CD4-positive, alpha-beta T cell treated with Interleukin-6 for 4 hours (primary cell): ENCODE data around the gene MAPT.

Experiments used
- DNase-seq: peaks from one replicate; pipeline ENCODE4 v3.0.0-alpha.2; 2020; ENCODE audit warnings: mixed read lengths

MAPT gene

DNA sequence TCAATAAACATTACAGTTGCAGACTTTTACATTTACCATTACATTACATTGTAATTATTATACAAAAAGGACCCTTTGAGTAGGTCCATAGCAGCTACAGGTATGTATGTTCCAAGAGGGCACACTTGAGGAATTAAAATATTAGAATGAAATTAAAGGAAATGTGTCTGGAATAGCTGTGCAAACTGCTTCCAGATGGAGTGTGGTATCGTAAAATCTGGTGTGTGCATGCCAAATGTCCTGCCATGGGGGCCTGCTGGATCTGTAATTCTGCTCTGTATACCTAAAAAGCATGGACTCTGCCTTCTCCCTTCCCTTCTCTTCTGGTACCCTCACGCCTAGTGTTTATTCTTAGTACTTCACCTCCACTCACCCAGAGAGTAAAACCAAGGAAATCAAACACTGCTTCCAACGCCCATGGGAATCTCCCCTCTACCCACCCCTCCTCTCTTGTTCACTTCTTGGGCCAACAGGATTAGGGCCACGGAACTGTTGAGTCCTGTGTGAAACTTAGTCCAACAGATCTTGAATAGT lies 143.4 kb downstream of the MAPT start:
- DNase-seq: no peak

- no peak for DNase-seq
These were observed 144.1 kb downstream of the MAPT start for GRCh38 chr17:46038414-46038813.

DNA sequence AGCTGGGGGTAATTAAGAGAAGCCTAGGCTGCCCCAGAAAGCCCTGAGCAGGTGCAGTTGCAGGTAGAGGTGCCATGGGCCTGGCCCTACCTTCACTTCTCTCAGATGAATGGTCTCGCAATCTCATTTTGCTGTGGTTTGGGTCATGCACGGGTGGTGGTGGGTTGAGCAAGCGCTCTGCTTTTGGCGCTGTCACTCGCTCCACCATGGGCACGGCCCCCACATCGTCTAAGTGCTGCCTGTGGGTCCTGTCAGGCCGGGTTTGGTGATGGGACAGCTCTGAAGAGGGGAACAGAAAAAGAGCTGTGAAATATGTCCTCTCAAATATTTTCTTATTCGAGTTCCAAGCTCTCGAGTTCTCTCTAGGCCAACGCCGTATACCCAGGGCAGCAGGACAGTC lies 144.6 kb downstream of the MAPT start:
- DNase-seq: no peak

DNA sequence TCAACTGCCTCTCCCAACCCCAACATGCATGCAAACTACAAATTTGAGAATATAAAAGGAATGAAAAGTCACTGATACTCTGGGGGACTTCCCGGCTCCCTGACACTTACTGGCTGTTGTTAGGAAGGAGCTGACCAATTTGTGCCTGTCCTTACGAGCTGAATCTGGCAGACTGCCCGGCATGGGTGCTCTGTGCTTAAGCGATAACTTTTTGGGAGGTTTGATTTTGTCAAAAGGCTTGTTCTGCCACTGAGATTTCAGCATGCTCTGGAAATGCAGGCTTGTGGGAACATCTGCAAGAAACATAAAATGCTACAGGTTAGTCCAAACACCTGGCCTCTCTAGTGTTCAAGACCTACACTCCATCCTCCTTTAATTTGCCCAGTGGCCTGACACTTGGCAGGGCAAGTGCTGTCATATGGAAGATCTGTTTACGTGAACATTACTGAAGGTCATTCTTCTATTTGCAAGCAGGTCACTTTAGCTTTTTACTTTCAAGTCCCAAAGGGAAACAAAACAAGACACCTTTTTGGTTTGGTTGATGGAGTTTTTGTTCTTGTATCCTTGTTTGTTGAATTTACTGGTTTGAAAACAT lies 145.3 kb downstream of the MAPT start:
- no peak for DNase-seq

DNA sequence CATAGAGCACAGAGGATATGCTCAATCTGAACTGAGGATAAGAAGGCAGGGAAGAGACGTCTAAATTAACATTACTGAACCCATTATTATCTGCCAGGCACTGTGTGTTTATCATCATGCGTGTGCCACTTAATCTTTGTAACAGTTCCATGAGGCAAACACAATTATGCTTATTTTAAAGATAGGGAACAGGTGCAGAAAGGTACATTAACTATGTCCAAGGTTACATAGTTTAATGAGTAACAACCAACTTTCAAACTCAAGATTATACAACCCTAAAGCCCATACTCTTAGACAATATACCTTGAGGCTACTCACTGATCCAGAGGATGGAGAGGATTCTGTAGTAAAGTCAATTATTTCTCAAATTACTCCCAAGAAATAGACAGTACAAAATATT lies 147.9 kb downstream of the MAPT start:
- no peak for DNase-seq

- no peak for DNase-seq
These were observed 148.6 kb downstream of the MAPT start for GRCh38 chr17:46042925-46043324.

DNA sequence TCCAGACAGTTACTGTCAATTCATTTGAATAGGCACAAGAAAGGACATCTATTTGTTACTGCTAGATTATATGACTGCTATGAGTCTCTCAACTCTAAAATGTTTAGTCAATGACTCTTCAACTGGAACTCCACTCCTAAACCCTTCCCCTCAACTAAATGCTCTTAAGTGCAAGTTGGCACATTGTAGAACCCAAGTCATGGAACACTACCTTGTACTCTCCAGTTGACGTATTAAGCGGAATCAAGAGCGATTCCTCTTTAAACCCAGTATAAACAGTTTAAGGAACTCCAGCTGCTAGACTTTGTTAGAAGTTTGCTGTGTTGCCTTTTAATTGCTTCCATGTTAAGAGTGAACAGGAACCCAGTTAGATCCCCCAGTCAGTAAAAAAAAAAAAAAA lies 149.3 kb downstream of the MAPT start:
- no peak for DNase-seq

GRCh38 chr17:46044286-46044928 lies 150.1 kb downstream of the MAPT start:
- peak; percentile 72 for DNase-seq

DNA sequence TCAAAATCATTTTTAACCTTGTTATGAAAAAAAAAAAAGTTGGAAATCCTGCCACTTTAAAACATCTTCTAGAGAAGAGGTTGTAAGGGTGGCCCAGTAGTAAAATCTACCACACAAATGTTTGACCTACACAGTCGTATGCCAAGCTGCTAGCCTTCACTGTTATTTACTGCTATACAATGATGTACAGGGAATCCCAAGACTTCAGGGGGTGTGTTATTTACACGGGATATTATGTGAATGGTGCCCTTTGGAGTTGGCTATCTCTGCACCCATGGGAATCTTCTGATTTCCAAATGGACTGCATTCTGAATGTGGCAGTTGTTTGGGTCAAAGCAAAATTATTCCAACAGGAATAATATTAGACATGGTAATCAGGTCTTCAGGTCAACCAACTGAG lies 150.6 kb downstream of the MAPT start:
- no peak for DNase-seq

DNA sequence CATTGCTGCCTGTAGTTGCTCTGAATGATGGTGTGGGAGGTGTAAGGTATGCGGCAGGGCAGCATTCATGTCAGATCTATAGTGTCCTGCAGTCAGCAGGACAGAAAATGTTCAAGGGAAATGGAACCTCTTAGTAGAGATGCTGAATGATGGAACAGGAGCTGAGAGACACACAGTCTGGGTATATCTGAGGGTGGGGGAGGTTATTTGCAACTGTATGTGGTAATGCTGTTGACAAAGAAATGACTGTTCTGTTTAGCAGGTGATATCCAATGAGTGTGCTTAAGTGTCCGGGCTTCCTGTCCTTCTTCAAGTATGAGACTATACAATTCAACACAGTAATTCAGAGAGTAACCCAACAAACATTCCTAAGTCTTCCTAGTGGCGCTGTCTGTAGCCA lies 151.3 kb downstream of the MAPT start:
- no peak for DNase-seq

DNA sequence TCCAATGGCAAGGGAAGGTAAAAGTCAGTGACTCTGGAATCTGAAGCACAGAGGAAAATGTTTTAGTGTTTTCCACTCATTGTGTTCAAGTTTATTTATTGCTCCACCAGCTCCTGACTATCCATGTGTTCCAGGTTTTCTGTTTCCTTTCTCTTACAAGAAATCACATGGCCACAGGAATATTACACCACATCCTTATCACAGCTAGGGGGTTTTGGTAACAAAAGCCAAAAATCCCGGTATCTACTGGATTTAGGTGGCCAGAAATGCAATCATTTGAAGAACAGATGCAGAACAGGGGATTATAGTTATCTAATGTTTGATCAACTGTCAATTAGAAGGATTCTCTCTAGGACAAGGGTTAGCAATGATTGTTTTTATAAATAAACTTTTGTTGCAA lies 152.6 kb downstream of the MAPT start:
- DNase-seq: no peak

DNA sequence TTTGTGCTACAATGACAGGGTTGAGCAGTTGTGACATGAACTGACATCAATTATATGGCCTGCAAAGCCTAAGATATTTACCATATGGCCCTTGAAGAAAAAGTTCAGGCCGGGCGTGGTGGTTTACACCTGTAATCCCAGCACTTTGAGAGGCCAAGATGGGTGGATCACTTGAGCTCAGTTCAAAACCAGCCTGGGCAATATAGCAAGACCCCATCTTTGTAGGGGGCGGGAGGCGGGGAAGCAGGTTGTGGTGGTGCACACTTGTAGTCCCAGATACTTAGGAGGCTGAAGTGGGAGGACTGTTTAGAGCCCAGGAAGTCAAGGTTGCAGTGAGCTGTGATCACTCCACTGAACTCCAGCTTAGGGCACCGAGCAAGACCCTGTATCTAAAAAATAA lies 153.0 kb downstream of the MAPT start:
- no peak for DNase-seq

DNA sequence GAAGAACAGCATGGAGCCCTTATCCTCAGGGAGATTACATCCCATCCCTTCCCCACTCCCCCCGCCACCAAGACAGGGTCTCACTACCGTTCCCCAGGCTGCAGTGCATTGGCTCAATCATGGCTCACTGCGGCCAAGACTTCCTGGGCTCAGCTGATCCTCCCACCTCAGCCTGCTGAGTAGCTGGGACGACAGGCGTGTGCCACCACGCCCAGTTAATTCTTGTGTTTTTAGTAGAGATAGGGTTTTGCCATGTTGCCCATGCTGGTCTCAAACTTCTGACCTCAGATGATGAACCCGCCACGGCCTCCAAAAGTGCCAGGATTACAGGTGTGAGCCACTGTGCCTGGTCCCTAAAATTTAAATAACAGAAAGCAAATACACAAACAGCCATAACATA lies 153.5 kb downstream of the MAPT start:
- no peak for DNase-seq

DNA sequence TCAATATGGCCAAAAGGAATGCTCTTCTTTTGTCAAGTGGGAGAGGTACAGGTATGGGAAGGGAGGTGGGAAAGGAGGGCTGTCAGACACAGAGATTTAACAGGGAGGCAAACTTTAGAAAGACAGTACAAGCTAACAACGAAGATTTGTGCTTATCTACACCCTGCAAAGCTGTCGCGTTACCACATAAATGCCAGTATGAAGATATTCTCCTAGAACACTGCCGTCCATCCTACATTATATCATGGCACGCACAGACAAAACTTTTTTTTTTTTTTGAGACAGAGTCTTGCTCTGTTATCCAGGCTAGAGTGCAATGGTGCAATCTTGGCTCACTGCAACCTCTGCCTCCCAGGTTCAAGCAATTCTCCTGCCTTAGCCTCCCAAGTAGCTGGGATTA lies 155.3 kb downstream of the MAPT start:
- DNase-seq: no peak

GRCh38 chr17:46053911-46054534 lies 159.7 kb downstream of the MAPT start:
- no peak for DNase-seq

DNA sequence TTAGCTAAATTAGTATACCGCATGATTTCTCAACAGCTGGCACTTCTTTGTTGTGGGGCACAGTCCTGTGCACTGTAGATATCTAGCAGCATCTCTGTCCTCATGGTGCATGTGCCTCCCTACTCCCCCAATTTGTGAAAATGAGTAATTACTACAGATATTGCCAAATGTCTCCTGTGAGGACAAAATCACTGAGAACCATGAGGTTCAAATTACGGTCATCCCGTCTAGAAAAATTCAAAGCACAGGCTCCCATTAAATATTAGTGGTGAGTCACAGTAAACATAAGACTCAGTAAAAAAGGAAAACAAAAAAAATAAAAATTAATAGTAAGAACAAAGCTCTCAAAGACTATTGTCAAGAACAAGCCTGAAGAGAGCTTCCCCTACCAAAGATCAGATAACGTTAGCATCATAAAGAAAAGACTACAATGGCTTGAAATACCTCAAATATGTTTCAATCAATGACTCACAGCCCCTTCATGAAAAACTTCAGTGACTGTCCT lies 162.5 kb downstream of the MAPT start:
- no peak for DNase-seq

- DNase-seq: no peak
These were observed 163.0 kb downstream of the MAPT start for GRCh38 chr17:46057366-46057765.

GRCh38 chr17:46059486-46059885 lies 165.1 kb downstream of the MAPT start:
- no peak for DNase-seq

GRCh38 chr17:46060461-46060860 lies 166.1 kb downstream of the MAPT start:
- DNase-seq: no peak

DNA sequence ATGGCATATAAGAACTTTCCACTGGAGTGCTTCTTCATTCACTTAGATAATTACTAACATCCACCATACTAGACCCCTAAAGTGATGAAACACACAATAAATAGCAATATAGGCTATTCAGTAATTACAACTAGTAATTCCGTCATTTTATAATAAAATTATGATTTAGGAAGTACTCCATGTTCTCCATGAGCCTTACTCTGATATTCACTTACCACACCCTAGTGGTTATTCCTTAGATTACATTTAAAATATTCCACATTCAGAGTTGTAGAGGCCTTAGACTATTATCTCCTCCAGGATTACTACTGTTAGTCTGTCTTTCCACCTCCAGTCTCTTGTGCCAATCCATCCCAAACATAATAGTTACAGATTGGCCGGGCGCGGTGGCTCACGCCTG lies 167.1 kb downstream of the MAPT start:
- no peak for DNase-seq

DNA sequence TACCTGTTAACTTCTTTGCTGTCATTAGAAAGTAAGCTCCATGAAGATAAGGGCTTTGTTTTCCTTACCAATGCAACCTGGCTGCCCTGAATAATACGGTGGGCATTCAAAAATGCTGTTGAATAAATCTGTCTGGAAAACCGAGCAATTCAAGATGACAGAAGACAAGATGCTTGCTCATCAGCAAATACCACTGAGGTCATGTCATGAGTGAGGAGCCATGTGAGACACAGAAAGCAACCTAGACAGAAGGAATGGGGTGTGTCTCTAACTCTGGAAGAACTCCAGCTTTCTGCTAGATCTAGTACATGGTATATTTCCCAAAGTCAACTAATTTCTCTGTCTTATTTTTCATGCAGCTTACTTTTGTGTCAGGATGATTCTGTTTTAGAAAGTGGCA lies 168.9 kb downstream of the MAPT start:
- DNase-seq: no peak

DNA sequence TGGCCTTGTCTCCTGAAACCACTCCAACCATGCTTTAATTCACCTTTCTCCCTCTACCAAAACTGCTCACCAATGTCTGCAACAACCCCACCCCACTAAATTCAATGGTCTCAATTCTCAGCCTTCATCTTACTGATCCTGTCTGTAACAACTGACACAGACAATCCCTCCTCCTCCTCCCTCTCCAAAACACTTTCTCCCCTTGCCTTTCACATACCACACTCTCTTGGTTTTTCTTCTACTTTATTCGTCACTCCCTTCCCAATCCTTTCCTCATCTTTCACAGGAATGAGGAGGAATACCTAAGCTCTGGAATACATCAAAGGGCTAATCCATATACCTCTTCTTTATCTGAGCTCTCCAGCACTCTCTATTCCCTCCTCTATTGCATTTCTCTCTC lies 170.1 kb downstream of the MAPT start:
- DNase-seq: no peak

- DNase-seq: no peak
These were observed 177.4 kb downstream of the MAPT start for GRCh38 chr17:46071796-46072195.

DNA sequence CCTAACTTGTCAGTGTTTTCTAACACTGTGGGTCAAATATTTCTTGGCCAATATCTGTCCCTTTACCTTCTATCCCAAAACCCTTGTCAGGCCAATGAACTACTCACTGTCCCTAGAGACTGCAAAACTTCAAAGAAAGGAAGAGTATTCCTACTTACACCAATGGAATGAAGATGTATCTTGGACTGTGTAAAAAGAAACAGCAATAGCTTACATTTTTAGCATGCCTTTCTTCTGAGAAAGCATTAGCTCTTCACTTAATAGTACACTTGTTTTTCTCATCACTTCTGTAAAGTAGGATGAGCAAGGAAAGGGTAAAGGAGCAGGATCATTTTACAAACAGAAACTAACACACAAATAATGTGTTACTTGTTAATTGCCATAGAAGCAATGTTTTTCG lies 178.6 kb downstream of the MAPT start:
- no peak for DNase-seq
